ENCODE data around the gene TNRC18.
A peak's percentile ranks its signal among the peaks of the same experiment; 100 is the strongest.

TNRC18 gene

DNA sequence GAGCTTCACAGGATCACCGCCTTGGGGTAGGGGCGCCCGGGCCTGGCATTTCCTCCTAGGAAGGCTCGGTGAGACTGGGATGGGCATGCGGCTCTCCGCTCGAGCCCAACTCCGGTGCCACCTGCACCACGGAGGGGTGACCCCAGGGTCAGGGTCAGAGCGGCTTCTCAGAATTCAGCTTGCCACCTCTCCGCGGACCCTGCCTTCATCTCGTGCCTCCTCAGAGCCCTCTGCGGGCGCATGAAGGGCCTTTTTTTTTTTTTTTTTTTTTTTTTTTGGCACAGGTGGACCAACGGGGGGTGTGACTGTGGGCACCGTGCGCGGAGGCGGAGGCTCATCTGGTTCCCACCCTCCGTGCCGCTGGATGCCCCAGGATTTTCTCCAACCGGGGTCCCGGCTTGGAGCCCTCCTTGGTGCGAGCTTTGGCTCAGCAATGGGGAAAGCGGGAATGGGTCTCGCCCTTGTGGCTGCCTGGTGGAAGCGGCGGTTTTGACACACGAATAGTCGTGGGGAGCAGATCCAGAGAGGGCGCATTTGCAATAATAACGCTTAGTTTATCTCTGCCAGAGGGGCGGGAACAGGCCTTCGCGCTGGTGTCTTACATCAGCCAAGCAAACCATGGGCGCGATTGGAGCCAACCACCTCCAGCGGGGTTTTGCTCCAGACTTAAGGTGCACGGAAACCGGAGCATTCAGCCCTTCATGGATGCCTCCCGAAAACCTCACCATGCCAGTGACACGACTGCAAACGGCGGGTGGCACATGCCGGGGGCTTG, 5.0 kb upstream of the TNRC18 start:
- Histone ChIP-seq H3K9ac (ENCODE audit: low read length) (peak overlapping the region; percentile 100), H3K14ac (ENCODE audit: low read length in 2 of 2) (peak overlapping the region in 1 of 2 experiments; percentile 87), H3K4me1 (ENCODE audit: control insufficient read depth, insufficient read depth, low read depth, low read length) (peaks cover 31% of the 10 kb centered on the region), H3K79me1 (replicated peaks; ENCODE audit: low read length, poor library complexity, severe bottlenecking) (peaks cover 21% of the 10 kb centered on the region), H4K8ac (ENCODE audit: low read length) (peak overlapping the region; percentile 92), H2BK120ac (ENCODE audit: low read depth, low read length) (peak overlapping the region; percentile 82), H2BK12ac (ENCODE audit: low read length in 2 of 2) (peak overlapping the region; percentile 79 to 95), H2AK5ac (ENCODE audit: low read length, severe bottlenecking) (peak overlapping the region; percentile 93), H3K4me3 (ENCODE audit: insufficient read depth in 1 of 2, low read depth in 1 of 2, low read length in 2 of 2) (peak overlapping the region; percentile 59 to 91), H4K91ac (ENCODE audit: low read length) (peak overlapping the region; percentile 98), H3K27me3 (ENCODE audit: control insufficient read depth in 1 of 2, insufficient read depth in 1 of 2, low read length in 2 of 2) (no peaks in the 10 kb centered on the region), H3K36me3 (ENCODE audit: control insufficient read depth in 1 of 2, insufficient read depth in 2 of 2, low read depth in 1 of 2, low read length in 2 of 2) (peaks cover 9 to 14% of the 10 kb centered on the region in 2 experiments), H2BK15ac (ENCODE audit: low read depth, poor library complexity, severe bottlenecking) (peak overlapping the region; percentile 95), H3K4me2 (ENCODE audit: low read length, poor library complexity, severe bottlenecking) (peak overlapping the region; percentile 95), H3K18ac (ENCODE audit: low read depth in 1 of 2, low read length in 2 of 2) (peak overlapping the region; percentile 93 to 98), H2BK5ac (ENCODE audit: low read depth, low read length, poor library complexity, severe bottlenecking) (peak overlapping the region; percentile 33), H3K23ac (ENCODE audit: low read length in 2 of 2) (peak overlapping the region; percentile 75 to 82), H3K27ac (ENCODE audit: low read length, poor library complexity, severe bottlenecking) (peak overlapping the region; percentile 96), H3K4ac (ENCODE audit: low read depth in 1 of 2, low read length in 2 of 2) (peak overlapping the region; percentile 94), H3K9me3 (ENCODE audit: control insufficient read depth, low read length) (peaks cover 6% of the 10 kb centered on the region), H2AFZ (ENCODE audit: low read depth, low read length) (no peak overlapping the region)
- DNase-seq, result peak; percentile 95
- 3% methylated on average over 43 of the region's 46 CpGs for WGBS

DNA sequence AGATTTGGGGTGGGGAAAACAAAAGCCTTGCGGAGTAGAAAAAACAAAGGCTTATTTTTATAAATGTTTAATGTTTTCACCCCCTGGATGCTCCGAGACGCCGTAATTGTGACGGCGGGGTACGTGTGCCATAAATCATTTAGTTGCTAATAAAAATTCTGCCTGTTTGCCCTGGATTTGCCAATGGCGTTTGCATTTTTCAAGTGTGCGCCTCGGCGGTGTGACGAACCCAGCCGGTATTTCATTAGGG, 2.5 kb upstream of the TNRC18 start:
- Histone ChIP-seq H4K91ac (ENCODE audit: low read length) (peak overlapping the region; percentile 100), H3K23ac (ENCODE audit: low read length in 2 of 2) (no peak overlapping the region)
- 0% methylated on average over 13 of the region's 13 CpGs for WGBS

DNA sequence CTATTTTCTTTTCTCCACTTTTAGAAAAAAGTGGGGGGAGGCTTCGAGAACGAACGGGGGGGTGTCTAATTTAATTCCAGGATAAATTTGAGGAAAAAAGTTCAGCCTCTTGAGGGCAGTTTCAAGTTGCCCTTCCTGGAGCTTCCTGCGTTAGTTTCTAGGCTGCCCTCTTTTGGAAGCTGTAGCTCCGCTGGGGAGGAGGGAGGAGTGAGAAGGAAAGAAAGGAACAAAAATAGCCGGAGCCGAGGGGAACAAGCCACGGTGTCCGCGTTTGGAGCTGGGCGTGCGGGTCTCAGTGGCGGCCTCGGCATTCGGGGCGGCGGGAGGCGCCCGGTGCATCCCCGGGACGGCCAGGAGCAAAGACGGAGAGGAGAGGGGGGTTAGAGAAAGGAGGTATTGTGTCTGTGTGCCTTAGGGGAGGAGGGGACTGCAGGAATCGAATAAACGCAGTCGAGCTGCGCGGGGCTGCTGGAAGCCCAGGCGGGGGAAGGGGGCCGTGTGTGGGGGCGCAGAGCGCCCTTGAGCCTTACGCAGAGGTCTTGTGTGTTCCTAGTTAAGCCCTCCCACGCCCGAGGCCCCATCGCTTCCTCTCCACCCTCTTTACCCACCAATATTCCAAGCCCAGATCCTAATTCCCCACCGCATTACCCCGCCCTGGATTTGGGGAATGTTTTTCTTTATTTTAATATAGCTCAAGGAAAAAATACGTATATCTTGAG, 2.0 kb upstream of the TNRC18 start:
- peaks cover 0 to 12% of the 10 kb centered on the region in 2 experiments for H3K36me3 ChIP-seq (ENCODE audit: control insufficient read depth in 1 of 2, insufficient read depth in 2 of 2, low read depth in 1 of 2, low read length in 2 of 2)
- peak overlapping the region; percentile 99 to 100 for H3K4ac ChIP-seq (ENCODE audit: low read depth in 1 of 2, low read length in 2 of 2)
- H4K91ac ChIP-seq (ENCODE audit: low read length), result peak overlapping the region; percentile 99
- H3K9me3 ChIP-seq (ENCODE audit: control insufficient read depth, low read length), result no peaks in the 10 kb centered on the region
- no peaks in the 10 kb centered on the region for H3K27me3 ChIP-seq (ENCODE audit: control insufficient read depth in 1 of 2, insufficient read depth in 1 of 2, low read length in 2 of 2)
- peak overlapping the region; percentile 94 for H2BK15ac ChIP-seq (ENCODE audit: low read depth, poor library complexity, severe bottlenecking)
- peak overlapping the region in 1 of 2 experiments; percentile 98 for H3K23ac ChIP-seq (ENCODE audit: low read length in 2 of 2)
- peak overlapping the region; percentile 100 for H3K18ac ChIP-seq (ENCODE audit: low read depth in 1 of 2, low read length in 2 of 2)
- H3K14ac ChIP-seq (ENCODE audit: low read length in 2 of 2), result peak overlapping the region; percentile 98 to 99
- peak overlapping the region; percentile 100 for H2BK120ac ChIP-seq (ENCODE audit: low read depth, low read length)
- peak overlapping the region; percentile 96 for H4K8ac ChIP-seq (ENCODE audit: low read length)
- peak overlapping the region in 1 of 2 experiments; percentile 92 for H2BK12ac ChIP-seq (ENCODE audit: low read length in 2 of 2)
- H3K4me1 ChIP-seq (ENCODE audit: control insufficient read depth, insufficient read depth, low read depth, low read length), result peaks cover 27% of the 10 kb centered on the region
- H2BK5ac ChIP-seq (ENCODE audit: low read depth, low read length, poor library complexity, severe bottlenecking), result peak overlapping the region; percentile 99
- peak overlapping the region; percentile 86 to 91 for H3K4me3 ChIP-seq (ENCODE audit: insufficient read depth in 1 of 2, low read depth in 1 of 2, low read length in 2 of 2)
- H3K79me1 ChIP-seq (replicated peaks; ENCODE audit: low read length, poor library complexity, severe bottlenecking), result peaks cover 5% of the 10 kb centered on the region
- peak; percentile 93 for DNase-seq
- H3K27ac ChIP-seq (ENCODE audit: low read length, poor library complexity, severe bottlenecking), result peak overlapping the region; percentile 94
- WGBS, result under 1% methylated on average over 24 of the region's 38 CpGs
- peak overlapping the region; percentile 86 for H2AK5ac ChIP-seq (ENCODE audit: low read length, severe bottlenecking)
- H2AFZ ChIP-seq (ENCODE audit: low read depth, low read length), result no peak overlapping the region
- H3K4me2 ChIP-seq (ENCODE audit: low read length, poor library complexity, severe bottlenecking), result peak overlapping the region; percentile 95
- H3K9ac ChIP-seq (ENCODE audit: low read length), result peak overlapping the region; percentile 100

More for the DNA sequence above, 2.5 kb upstream of the TNRC18 start:
- H3K4ac ChIP-seq (ENCODE audit: low read depth in 1 of 2, low read length in 2 of 2), result peak overlapping the region; percentile 94 to 100
- H2BK15ac ChIP-seq (ENCODE audit: low read depth, poor library complexity, severe bottlenecking), result no peak overlapping the region
- peaks cover 0 to 7% of the 10 kb centered on the region in 2 experiments for H3K36me3 ChIP-seq (ENCODE audit: control insufficient read depth in 1 of 2, insufficient read depth in 2 of 2, low read depth in 1 of 2, low read length in 2 of 2)
- H3K9me3 ChIP-seq (ENCODE audit: control insufficient read depth, low read length), result no peaks in the 10 kb centered on the region
- peak overlapping the region; percentile 98 for H4K8ac ChIP-seq (ENCODE audit: low read length)
- H3K4me1 ChIP-seq (ENCODE audit: control insufficient read depth, insufficient read depth, low read depth, low read length), result peaks cover 27% of the 10 kb centered on the region
- H3K14ac ChIP-seq (ENCODE audit: low read length in 2 of 2), result peak overlapping the region; percentile 98
- peak overlapping the region; percentile 99 for H2BK120ac ChIP-seq (ENCODE audit: low read depth, low read length)
- no peak overlapping the region for H2AFZ ChIP-seq (ENCODE audit: low read depth, low read length)
- peak overlapping the region; percentile 99 for H2BK5ac ChIP-seq (ENCODE audit: low read depth, low read length, poor library complexity, severe bottlenecking)
- peak overlapping the region; percentile 100 for H3K9ac ChIP-seq (ENCODE audit: low read length)
- H2AK5ac ChIP-seq (ENCODE audit: low read length, severe bottlenecking), result peak overlapping the region; percentile 89
- peak overlapping the region; percentile 94 for H3K27ac ChIP-seq (ENCODE audit: low read length, poor library complexity, severe bottlenecking)
- H3K4me2 ChIP-seq (ENCODE audit: low read length, poor library complexity, severe bottlenecking), result peak overlapping the region; percentile 95
- H2BK12ac ChIP-seq (ENCODE audit: low read length in 2 of 2), result peak overlapping the region in 1 of 2 experiments; percentile 95
- H3K18ac ChIP-seq (ENCODE audit: low read depth in 1 of 2, low read length in 2 of 2), result peak overlapping the region; percentile 100
- DNase-seq, result peak; percentile 75
- H3K79me1 ChIP-seq (replicated peaks; ENCODE audit: low read length, poor library complexity, severe bottlenecking), result peaks cover 5% of the 10 kb centered on the region
- H3K4me3 ChIP-seq (ENCODE audit: insufficient read depth in 1 of 2, low read depth in 1 of 2, low read length in 2 of 2), result peak overlapping the region; percentile 77 to 91
- H3K27me3 ChIP-seq (ENCODE audit: control insufficient read depth in 1 of 2, insufficient read depth in 1 of 2, low read length in 2 of 2), result no peaks in the 10 kb centered on the region
